ENCODE measurements around the gene CYFIP2. TPM values are rescaled to one million over a fixed set of nuclear protein-coding genes. Genes with fewer than 3 reads are reported as not detected.

Gene CYFIP2
- total RNA-seq, 1 donor from 2014 or later: 37.4 TPM

- Mint-ChIP-seq H3K4me3 (ENCODE audit: unreplicated experiment) (no peak overlapping the region), H3K4me1 (ENCODE audit: low read depth) (no peaks in the 10 kb centered on the region)
These were observed 44.0 kb upstream of the CYFIP2 start for GRCh38 chr5:157221959-157222358.

DNA sequence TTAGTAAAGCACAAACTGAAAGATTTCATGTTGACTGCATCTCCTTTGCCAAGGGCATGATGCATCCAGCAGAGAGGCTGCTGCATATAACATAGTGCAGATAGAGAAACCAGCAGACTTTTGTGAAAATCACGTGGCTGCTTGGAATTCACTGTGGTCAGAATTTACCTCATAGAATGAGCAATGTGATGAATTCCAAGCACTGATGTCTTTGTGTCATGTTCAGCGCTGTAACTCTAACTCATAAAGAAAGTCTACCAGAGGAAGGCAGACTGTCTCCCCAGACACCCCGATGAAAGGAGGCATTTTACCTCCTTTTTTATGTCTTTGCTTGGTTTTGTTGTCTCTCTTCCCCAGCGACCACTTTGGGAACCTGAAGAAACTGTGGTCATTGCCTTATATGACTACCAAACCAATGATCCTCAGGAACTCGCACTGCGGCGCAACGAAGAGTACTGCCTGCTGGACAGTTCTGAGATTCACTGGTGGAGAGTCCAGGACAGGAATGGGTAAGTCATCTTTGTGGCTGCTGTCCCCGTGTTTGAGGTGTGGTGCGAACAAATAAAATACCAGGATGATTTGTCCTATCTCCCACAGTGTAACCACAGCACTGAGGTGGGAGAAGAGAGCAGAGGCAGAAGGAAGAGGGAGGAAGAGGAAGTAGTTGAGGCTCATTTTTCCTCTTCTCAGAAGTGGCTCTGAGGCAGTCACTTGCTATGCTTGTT is 43.3 kb upstream of the CYFIP2 start:
- no peak overlapping the region for H3K27ac Mint-ChIP-seq (ENCODE audit: unreplicated experiment)
- no peak overlapping the region for H3K4me3 Mint-ChIP-seq (ENCODE audit: unreplicated experiment)
- H3K4me1 Mint-ChIP-seq (ENCODE audit: low read depth): no peaks in the 10 kb centered on the region
- no peak for TF ChIP-seq CTCF (IDR thresholded peaks at IDR 0.05)
- no peak for DNase-seq (ENCODE audit: low spot score)
- no peaks in the 10 kb centered on the region for H3K36me3 Mint-ChIP-seq (ENCODE audit: low read depth)
- no peaks in the 10 kb centered on the region for H3K9me3 Mint-ChIP-seq (ENCODE audit: low read depth)
- no peaks in the 10 kb centered on the region for H3K27me3 Mint-ChIP-seq (ENCODE audit: low read depth)

More at GRCh38 chr5:157221959-157222358, 44.0 kb upstream of the CYFIP2 start:
- Mint-ChIP-seq H3K27ac (ENCODE audit: unreplicated experiment) (no peak overlapping the region), H3K36me3 (ENCODE audit: low read depth) (no peaks in the 10 kb centered on the region), H3K9me3 (ENCODE audit: low read depth) (no peaks in the 10 kb centered on the region), H3K27me3 (ENCODE audit: low read depth) (no peaks in the 10 kb centered on the region)
- DNase-seq (ENCODE audit: low spot score): no peak
- TF ChIP-seq CTCF (IDR thresholded peaks at IDR 0.05): no peak

- no peaks in the 10 kb centered on the region for H3K27me3 Mint-ChIP-seq (ENCODE audit: low read depth)
- H3K9me3 Mint-ChIP-seq (ENCODE audit: low read depth): no peaks in the 10 kb centered on the region
- no peak for TF ChIP-seq CTCF (IDR thresholded peaks at IDR 0.05)
These were observed 40.2 kb upstream of the CYFIP2 start for GRCh38 chr5:157225469-157226422.

GRCh38 chr5:157230610-157231009 is 35.3 kb upstream of the CYFIP2 start:
- H3K4me1 Mint-ChIP-seq (ENCODE audit: low read depth): no peaks in the 10 kb centered on the region
- no peak for DNase-seq (ENCODE audit: low spot score)
- no peak for TF ChIP-seq CTCF (IDR thresholded peaks at IDR 0.05)
- H3K4me3 Mint-ChIP-seq (ENCODE audit: unreplicated experiment): no peak overlapping the region
- no peaks in the 10 kb centered on the region for H3K27me3 Mint-ChIP-seq (ENCODE audit: low read depth)
- no peaks in the 10 kb centered on the region for H3K36me3 Mint-ChIP-seq (ENCODE audit: low read depth)
- H3K9me3 Mint-ChIP-seq (ENCODE audit: low read depth): no peaks in the 10 kb centered on the region
- no peak overlapping the region for H3K27ac Mint-ChIP-seq (ENCODE audit: unreplicated experiment)

More at GRCh38 chr5:157225469-157226422, 40.2 kb upstream of the CYFIP2 start:
- Mint-ChIP-seq H3K36me3 (ENCODE audit: low read depth) (no peaks in the 10 kb centered on the region), H3K4me3 (ENCODE audit: unreplicated experiment) (no peak overlapping the region), H3K27ac (ENCODE audit: unreplicated experiment) (no peak overlapping the region), H3K4me1 (ENCODE audit: low read depth) (no peaks in the 10 kb centered on the region)
- no peak for DNase-seq (ENCODE audit: low spot score)

DNA sequence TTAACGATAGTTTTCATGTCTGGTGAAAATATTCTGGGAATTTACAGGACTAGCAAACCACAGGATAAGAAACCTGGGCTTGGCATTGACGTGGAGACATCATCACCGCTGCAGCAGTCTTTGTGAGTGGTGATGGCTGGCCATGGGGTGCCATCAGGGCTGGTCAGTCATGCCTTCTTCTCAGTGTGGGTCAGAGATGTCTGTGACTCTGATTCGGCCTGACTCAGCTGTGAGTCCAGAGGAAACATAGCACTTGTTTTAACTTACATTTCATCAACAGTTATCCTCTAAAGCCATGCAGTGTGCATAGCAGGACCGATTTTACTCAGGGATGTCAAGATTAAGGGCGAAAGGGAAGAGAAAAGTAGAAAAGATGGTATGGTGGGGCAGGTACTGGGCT is 33.2 kb upstream of the CYFIP2 start:
- TF ChIP-seq CTCF (IDR thresholded peaks at IDR 0.05): no peak
- Mint-ChIP-seq H3K4me1 (ENCODE audit: low read depth) (peaks cover 4% of the 10 kb centered on the region), H3K36me3 (ENCODE audit: low read depth) (no peaks in the 10 kb centered on the region), H3K27ac (ENCODE audit: unreplicated experiment) (no peak overlapping the region), H3K27me3 (ENCODE audit: low read depth) (peaks cover 1% of the 10 kb centered on the region), H3K9me3 (ENCODE audit: low read depth) (no peaks in the 10 kb centered on the region), H3K4me3 (ENCODE audit: unreplicated experiment) (no peak overlapping the region)
- DNase-seq (ENCODE audit: low spot score): no peak
